ENCODE measurements around the gene SNX1.
A peak's percentile ranks its signal among the peaks of the same experiment; 100 is the strongest.

Gene SNX1

GRCh38 chr15:64163659-64164362, 68.0 kb downstream of the SNX1 start:
- Histone ChIP-seq H3K27ac (ENCODE audit: insufficient read depth, low read length, poor library complexity, severe bottlenecking) (peak overlapping the region; percentile 72), H3K36me3 (ENCODE audit: control insufficient read depth, insufficient read depth, low read length) (peaks cover 16% of the 10 kb centered on the region), H3K27me3 (replicated peaks; ENCODE audit: control insufficient read depth, insufficient read depth, low read length, poor library complexity, severe bottlenecking) (no peaks in the 10 kb centered on the region), H3K4me1 (ENCODE audit: control insufficient read depth, insufficient read depth, low read length, poor library complexity, severe bottlenecking) (peaks cover 20% of the 10 kb centered on the region), H3K4me3 (ENCODE audit: insufficient read depth, low read depth, low read length, poor library complexity, severe bottlenecking) (peak overlapping the region; percentile 46), H3K9me3 (ENCODE audit: control insufficient read depth, low read length) (no peaks in the 10 kb centered on the region)
- no peak for DNase-seq

DNA sequence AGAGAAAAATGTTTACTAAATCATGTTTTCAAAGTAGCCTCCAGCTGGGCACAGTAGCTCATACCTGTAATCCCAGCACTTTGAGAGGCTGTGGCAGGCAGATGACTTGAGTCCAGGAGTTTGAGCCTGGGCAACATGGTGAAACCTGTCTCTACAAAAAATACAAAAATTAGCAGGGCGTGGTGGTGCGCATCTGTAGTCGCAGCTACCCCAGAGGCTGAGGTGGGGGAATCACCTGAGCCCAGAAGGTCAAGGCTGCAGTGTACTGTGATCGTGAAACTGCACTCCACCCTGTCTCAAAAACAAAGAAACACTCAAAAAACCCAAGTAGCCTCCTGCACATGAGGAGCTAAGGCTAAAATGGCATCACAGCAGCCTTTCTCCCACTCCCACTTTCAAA, 68.7 kb downstream of the SNX1 start:
- H3K4me3 ChIP-seq (ENCODE audit: insufficient read depth, low read depth, low read length, poor library complexity, severe bottlenecking) = no peak overlapping the region
- DNase-seq = no peak
- no peak overlapping the region for H3K27ac ChIP-seq (ENCODE audit: insufficient read depth, low read length, poor library complexity, severe bottlenecking)
- H3K27me3 ChIP-seq (replicated peaks; ENCODE audit: control insufficient read depth, insufficient read depth, low read length, poor library complexity, severe bottlenecking) = no peaks in the 10 kb centered on the region
- peaks cover 20% of the 10 kb centered on the region for H3K4me1 ChIP-seq (ENCODE audit: control insufficient read depth, insufficient read depth, low read length, poor library complexity, severe bottlenecking)
- H3K9me3 ChIP-seq (ENCODE audit: control insufficient read depth, low read length) = no peaks in the 10 kb centered on the region
- peaks cover 10% of the 10 kb centered on the region for H3K36me3 ChIP-seq (ENCODE audit: control insufficient read depth, insufficient read depth, low read length)

DNA sequence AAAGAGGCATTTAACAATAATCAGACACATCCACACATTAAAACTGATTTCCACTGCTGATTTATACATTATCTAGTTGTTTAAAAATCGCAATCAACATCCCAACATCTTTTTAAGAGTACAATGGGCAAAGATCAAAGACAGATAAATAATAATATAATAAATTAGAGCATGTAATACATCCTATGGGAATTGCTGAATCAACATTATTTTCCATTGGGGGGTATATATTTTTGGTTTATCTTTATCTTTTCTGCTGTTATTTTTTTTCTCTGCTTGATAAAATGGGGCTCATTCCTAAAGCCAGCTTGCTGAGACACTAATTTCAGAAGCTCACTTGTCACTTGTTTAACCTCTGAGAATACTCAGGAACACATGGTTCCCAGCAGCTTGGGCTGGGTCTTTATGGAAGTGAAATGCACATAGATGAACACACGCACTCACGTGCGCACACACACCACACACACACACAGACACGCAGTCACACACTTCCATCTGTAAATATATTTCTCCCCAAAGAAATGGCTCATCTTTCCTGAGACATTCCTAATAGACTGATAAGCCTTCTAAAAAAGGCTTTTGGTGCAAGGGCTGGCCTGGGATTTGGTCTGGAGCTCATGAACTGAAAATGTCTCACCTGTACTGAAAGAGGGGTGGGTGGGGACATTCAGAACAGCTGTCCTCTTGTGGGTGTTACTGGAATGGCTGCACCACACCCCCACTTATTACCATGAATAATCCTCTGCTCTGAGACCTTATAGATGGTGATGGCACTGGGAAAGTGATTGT, 70.5 kb downstream of the SNX1 start:
- H3K27ac ChIP-seq (ENCODE audit: insufficient read depth, low read length, poor library complexity, severe bottlenecking) = no peak overlapping the region
- no peak for DNase-seq
- no peak overlapping the region for H3K4me3 ChIP-seq (ENCODE audit: insufficient read depth, low read depth, low read length, poor library complexity, severe bottlenecking)
- no peaks in the 10 kb centered on the region for H3K9me3 ChIP-seq (ENCODE audit: control insufficient read depth, low read length)
- peaks cover 11% of the 10 kb centered on the region for H3K4me1 ChIP-seq (ENCODE audit: control insufficient read depth, insufficient read depth, low read length, poor library complexity, severe bottlenecking)
- peaks cover 8% of the 10 kb centered on the region for H3K36me3 ChIP-seq (ENCODE audit: control insufficient read depth, insufficient read depth, low read length)
- H3K27me3 ChIP-seq (replicated peaks; ENCODE audit: control insufficient read depth, insufficient read depth, low read length, poor library complexity, severe bottlenecking) = no peaks in the 10 kb centered on the region

GRCh38 chr15:64180235-64180824, 84.5 kb downstream of the SNX1 start:
- no peak for DNase-seq
- Histone ChIP-seq H3K4me3 (ENCODE audit: insufficient read depth, low read depth, low read length, poor library complexity, severe bottlenecking) (no peak overlapping the region), H3K27me3 (replicated peaks; ENCODE audit: control insufficient read depth, insufficient read depth, low read length, poor library complexity, severe bottlenecking) (no peaks in the 10 kb centered on the region), H3K36me3 (ENCODE audit: control insufficient read depth, insufficient read depth, low read length) (peaks cover 22% of the 10 kb centered on the region), H3K4me1 (ENCODE audit: control insufficient read depth, insufficient read depth, low read length, poor library complexity, severe bottlenecking) (no peaks in the 10 kb centered on the region), H3K27ac (ENCODE audit: insufficient read depth, low read length, poor library complexity, severe bottlenecking) (no peak overlapping the region), H3K9me3 (ENCODE audit: control insufficient read depth, low read length) (no peaks in the 10 kb centered on the region)

GRCh38 chr15:64182859-64183370, 87.1 kb downstream of the SNX1 start:
- H3K4me3 ChIP-seq (ENCODE audit: insufficient read depth, low read depth, low read length, poor library complexity, severe bottlenecking) = no peak overlapping the region
- H3K36me3 ChIP-seq (ENCODE audit: control insufficient read depth, insufficient read depth, low read length) = peaks cover 19% of the 10 kb centered on the region
- H3K27me3 ChIP-seq (replicated peaks; ENCODE audit: control insufficient read depth, insufficient read depth, low read length, poor library complexity, severe bottlenecking) = no peaks in the 10 kb centered on the region
- no peak for DNase-seq
- H3K27ac ChIP-seq (ENCODE audit: insufficient read depth, low read length, poor library complexity, severe bottlenecking) = no peak overlapping the region
- no peaks in the 10 kb centered on the region for H3K9me3 ChIP-seq (ENCODE audit: control insufficient read depth, low read length)
- no peaks in the 10 kb centered on the region for H3K4me1 ChIP-seq (ENCODE audit: control insufficient read depth, insufficient read depth, low read length, poor library complexity, severe bottlenecking)

DNA sequence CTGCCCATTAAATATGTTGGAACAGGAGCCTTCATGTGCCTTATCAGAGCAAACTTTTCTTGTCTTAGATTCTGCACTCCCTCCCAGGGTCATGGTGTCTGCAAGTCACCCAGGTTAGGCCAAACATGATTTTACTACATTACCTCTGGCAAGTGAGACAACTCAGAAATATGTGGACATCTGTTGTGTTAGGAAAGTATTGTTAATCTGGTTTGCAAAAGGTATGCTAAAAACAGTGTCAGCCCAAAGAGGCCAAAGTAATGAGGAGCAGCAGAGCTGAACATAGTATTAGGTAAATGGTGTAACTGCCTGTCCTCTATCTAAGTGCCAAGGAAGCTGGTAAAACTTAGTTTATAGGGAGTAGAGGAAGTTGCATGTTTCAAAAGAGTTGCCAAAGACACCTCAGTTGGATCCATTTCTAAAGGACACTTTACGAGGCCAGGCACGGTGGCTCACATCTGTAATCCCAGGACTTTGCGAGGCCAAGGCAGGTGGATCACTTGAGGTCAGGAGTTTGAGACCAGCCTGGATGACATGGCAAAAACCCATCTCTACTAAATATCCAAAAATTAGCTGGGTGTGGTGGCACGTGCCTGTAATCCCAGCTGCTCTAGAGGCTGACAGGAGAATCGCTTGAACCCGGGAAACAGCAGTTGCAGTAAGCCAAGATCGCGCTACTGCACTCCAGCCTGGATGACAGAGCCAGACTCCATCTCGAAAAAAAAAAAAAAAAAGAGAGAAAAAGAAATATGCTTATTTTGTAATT, 89.5 kb downstream of the SNX1 start:
- H3K4me1 ChIP-seq (ENCODE audit: control insufficient read depth, insufficient read depth, low read length, poor library complexity, severe bottlenecking) = no peaks in the 10 kb centered on the region
- no peak overlapping the region for H3K27ac ChIP-seq (ENCODE audit: insufficient read depth, low read length, poor library complexity, severe bottlenecking)
- no peaks in the 10 kb centered on the region for H3K9me3 ChIP-seq (ENCODE audit: control insufficient read depth, low read length)
- no peaks in the 10 kb centered on the region for H3K27me3 ChIP-seq (replicated peaks; ENCODE audit: control insufficient read depth, insufficient read depth, low read length, poor library complexity, severe bottlenecking)
- peaks cover 9% of the 10 kb centered on the region for H3K36me3 ChIP-seq (ENCODE audit: control insufficient read depth, insufficient read depth, low read length)
- no peak for DNase-seq
- no peak overlapping the region for H3K4me3 ChIP-seq (ENCODE audit: insufficient read depth, low read depth, low read length, poor library complexity, severe bottlenecking)

GRCh38 chr15:64187396-64188191, 91.8 kb downstream of the SNX1 start:
- H3K9me3 ChIP-seq (ENCODE audit: control insufficient read depth, low read length) = no peaks in the 10 kb centered on the region
- peaks cover 9% of the 10 kb centered on the region for H3K36me3 ChIP-seq (ENCODE audit: control insufficient read depth, insufficient read depth, low read length)
- no peak for DNase-seq
- no peaks in the 10 kb centered on the region for H3K27me3 ChIP-seq (replicated peaks; ENCODE audit: control insufficient read depth, insufficient read depth, low read length, poor library complexity, severe bottlenecking)
- no peak overlapping the region for H3K27ac ChIP-seq (ENCODE audit: insufficient read depth, low read length, poor library complexity, severe bottlenecking)
- H3K4me1 ChIP-seq (ENCODE audit: control insufficient read depth, insufficient read depth, low read length, poor library complexity, severe bottlenecking) = no peaks in the 10 kb centered on the region
- H3K4me3 ChIP-seq (ENCODE audit: insufficient read depth, low read depth, low read length, poor library complexity, severe bottlenecking) = no peak overlapping the region

Measured in effector memory CD4-positive, alpha-beta T cell (primary cell).